Peyer's patch (tissue), 4 donors: Measurements from ENCODE around the gene RASA1.
"Not testable (repeated sequence)": the region's sequence is repeated elsewhere in the genome, so short reads cannot be mapped to it uniquely, and the experiment has no call there.

ENCODE experiments used
- POLR2A ChIP-seq, 2 donors: fragments of 450-650 bp; IDR thresholded peaks; one replicate each; pipeline ENCODE4 v1.5.1; 2017; ENCODE audit warnings: antibody characterized with exemption in 2 of 2, mild to moderate bottlenecking in 2 of 2, moderate library complexity in 2 of 2
- TF ChIP-seq, protein P1 (sequence below), 6 experiments: fragments of 450-650 bp in 4 of 6; fragments of 200-600 bp in 2 of 6; sonication (generic) in 1 of 6; IDR thresholded peaks; one replicate each; pipeline ENCODE4 v1.5.1; 2017 to 2019; ENCODE audit warnings: antibody characterized with exemption in 6 of 6, mild to moderate bottlenecking in 3 of 6, moderate library complexity in 1 of 6

DNA sequence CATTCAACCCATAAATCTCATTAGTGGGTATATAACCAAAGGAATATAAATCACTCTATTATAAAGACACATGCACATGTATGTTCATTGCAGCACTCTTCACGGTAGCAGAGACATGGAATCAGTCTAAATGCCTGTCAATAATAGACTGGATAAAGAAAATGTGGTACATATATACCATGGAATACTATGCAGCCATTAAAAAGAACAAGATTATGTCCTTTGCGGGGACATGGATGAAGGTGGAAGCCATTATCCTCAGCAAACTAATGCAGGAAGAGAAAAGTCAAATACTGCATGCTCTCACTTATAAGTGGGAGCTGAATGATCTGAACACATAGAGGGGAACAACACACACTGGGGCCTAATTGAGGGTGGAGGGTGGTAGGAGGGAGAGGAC is 38.4 kb downstream of the RASA1 start:
- TF ChIP-seq, protein P1, sequence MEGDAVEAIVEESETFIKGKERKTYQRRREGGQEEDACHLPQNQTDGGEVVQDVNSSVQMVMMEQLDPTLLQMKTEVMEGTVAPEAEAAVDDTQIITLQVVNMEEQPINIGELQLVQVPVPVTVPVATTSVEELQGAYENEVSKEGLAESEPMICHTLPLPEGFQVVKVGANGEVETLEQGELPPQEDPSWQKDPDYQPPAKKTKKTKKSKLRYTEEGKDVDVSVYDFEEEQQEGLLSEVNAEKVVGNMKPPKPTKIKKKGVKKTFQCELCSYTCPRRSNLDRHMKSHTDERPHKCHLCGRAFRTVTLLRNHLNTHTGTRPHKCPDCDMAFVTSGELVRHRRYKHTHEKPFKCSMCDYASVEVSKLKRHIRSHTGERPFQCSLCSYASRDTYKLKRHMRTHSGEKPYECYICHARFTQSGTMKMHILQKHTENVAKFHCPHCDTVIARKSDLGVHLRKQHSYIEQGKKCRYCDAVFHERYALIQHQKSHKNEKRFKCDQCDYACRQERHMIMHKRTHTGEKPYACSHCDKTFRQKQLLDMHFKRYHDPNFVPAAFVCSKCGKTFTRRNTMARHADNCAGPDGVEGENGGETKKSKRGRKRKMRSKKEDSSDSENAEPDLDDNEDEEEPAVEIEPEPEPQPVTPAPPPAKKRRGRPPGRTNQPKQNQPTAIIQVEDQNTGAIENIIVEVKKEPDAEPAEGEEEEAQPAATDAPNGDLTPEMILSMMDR (IDR thresholded peaks at IDR 0.05), result not testable (repeated sequence)
- TF ChIP-seq POLR2A (IDR thresholded peaks at IDR 0.05), result not testable (repeated sequence)
